Stimulated activated CD8-positive, alpha-beta memory T cell treated with anti-CD3 and anti-CD28 coated beads, Interleukin-2, amount 100 ng/mL, for 1 hour (primary cell): ENCODE results near the gene CYSRT1.
"Not testable (repeated sequence)": the region's sequence is repeated elsewhere in the genome, so short reads cannot be mapped to it uniquely, and the experiment has no call there.

Source experiments
- DNase-seq, 2 donors: peaks; one replicate each; pipeline ENCODE4 v3.0.0-alpha.2; 2020; ENCODE audit warnings: low read depth in 2 of 2

CYSRT1 gene

DNA sequence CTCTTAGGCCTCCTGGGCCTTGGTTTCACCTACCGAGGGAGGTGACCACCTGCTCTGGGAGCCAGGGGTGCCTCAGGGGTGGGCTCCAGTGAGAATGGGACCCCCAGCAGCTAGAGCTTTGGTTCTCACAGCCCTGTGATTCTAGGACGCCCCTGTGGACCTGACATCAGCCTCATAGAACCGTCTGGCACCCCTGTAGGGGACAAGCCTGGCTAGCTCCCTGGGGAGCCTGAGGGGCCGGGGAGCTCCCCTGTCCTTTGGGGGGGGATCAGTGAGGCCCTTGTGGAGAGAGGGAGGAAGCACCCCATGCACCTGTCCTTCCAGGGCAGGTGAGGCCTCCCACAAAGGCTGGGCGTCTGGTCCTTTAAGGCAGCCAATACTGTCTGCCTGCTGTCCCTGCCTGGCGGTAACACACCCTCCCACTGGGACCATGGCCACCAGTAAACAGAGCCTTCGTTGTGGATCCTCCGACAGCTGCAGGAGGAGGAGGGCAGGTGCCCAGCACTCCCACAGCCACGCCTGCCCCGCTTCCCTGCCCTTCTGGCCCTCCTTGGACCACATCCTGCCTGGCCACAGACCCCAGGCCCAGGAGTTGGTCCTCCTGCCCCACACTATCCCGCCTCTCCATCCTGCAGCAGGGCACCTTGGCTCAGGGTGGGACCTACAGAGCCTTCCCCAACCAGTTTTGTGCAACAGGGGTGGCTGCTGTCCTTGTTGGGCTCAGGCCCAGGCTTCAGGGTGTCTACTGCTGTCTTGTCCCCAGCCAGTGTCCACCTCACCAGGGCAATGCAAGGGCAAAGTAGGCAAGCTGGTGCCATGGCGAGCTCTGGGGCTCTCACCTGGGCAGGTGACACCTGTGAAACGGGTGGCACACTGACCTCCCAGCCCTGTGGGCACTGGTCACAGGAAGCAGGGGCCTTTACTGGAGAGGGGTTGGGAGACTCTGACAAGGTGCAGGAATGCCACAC, 13.1 kb downstream of the CYSRT1 start:
- DNase-seq: no peak

DNA sequence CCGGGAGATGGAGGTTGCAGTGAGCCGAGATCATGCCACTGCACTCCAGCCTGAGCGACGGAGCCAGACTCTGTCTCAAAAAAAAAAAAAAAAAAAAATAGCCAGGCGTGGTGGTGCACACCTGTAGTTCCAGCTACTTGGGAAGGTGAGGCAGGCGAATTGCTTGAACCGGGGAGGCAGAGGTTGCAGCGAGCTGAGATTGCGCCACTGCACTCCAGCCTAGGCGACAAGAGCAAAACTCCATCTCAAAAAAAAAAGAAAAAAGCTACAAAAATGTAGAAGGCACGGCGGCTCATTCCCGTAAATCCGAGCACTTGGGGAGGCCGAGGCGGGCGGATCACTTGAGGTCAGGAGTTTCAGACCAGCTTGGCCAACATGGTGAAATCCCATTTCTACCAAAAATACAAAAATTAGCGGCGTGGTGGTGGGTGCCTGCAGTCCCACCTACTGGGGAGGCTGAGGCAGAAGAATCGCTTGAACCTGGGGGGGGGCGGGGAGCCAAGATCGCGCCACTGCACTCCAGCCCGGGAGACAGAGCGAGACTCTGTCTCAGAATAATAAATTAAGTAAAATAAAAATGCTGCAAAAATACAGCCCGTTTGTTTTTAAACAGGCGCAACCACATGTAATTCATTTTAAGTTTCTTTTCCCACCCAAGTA, 14.7 kb downstream of the CYSRT1 start:
- not testable (repeated sequence) for DNase-seq

DNA sequence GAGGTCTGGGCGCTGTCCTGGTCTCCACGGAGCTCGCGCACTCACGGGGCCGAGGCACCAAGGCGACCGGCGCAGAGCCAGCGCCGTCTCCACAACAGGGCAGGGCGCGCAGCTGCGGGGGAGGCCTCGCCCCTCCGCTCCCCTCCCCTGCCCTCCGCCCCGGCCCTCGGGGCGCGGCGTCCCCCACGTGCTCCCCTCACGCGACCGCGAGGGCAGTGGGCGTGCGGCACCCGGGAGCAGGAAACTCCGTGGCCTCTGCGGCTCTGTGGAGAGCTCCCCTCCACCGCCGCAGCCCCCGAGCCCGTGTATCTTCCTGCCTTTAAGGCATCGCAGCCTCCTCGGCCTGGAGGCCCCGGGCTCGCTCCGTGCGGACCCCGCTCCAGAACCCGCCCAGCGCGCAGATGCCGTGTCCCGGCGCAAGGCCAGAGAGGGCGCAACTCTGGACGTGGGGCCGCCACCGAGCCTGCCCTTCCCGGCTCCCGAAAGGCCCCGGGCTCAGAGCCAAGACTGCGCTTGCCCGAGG, 15.4 kb downstream of the CYSRT1 start:
- peak in 1 of 2 donors; percentile 48 for DNase-seq

DNA sequence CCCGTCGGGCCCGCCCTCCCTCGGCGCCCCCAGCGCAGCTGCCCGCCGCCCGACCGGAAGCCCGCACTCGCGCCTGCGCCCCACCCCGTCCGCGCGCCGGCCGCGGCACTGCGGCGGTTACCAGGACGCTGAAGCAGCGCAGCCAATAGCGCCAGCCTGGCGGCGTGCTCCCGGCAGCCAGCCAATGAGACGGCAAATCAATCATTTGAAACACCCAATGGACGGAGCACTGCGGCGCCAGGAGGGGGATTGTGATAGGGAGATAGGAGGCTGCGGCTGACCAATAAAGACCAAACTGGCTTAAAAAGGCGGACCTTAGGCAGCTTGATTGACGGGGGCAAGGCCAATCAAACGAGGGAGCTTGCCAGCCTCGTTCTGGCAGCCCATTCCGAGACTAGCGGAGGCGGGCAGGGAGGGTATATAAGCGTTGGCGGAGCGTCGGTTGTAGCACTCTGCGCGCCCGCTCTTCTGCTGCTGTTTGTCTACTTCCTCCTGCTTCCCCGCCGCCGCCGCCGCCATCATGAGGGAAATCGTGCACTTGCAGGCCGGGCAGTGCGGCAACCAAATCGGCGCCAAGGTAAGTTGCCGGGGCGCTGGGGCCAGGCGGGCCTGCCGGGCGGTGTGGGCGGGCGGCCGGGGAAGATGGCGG, 16.0 kb downstream of the CYSRT1 start, which contains the start of gene TUBB4B:
Gene TUBB4B, plus strand, starts transcription at position 447 of the 649 bp plus-strand sequence. Its CDS starts 74 bp downstream, at position 521.
- peak; percentile 95 to 98 for DNase-seq

DNA sequence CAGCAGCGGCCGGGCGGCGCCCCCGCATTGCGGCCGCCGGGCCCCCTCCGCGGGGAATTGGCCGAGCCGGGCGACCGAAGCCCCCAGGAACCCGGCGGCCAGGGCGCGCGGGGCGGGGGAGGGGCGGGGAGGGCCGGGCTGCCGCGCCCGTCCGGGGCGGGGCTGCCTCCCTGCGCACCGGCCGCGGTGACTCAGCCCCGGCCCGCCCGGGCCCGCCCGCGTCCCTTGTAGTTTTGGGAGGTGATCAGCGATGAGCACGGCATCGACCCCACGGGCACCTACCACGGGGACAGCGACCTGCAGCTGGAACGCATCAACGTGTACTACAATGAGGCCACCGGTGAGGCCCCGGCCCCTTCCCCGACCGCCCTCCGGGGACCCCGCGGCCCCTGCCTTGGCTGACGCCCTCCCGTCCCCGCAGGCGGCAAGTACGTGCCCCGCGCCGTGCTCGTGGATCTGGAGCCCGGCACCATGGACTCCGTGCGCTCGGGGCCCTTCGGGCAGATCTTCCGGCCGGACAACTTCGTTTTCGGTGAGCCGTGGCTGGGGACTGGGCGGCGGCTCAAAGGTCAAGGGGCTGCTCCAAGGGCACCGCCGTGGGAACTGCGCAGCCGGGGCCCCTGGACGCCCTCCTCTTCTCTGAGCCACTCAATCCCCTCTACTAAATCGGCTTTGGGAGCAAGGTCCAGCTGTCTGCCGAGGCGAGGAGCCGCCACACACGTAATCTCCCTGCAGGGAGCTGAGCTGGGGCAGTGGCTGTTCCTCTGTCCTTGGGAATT, 16.7 kb downstream of the CYSRT1 start:
- peak; percentile 41 to 61 for DNase-seq

DNA sequence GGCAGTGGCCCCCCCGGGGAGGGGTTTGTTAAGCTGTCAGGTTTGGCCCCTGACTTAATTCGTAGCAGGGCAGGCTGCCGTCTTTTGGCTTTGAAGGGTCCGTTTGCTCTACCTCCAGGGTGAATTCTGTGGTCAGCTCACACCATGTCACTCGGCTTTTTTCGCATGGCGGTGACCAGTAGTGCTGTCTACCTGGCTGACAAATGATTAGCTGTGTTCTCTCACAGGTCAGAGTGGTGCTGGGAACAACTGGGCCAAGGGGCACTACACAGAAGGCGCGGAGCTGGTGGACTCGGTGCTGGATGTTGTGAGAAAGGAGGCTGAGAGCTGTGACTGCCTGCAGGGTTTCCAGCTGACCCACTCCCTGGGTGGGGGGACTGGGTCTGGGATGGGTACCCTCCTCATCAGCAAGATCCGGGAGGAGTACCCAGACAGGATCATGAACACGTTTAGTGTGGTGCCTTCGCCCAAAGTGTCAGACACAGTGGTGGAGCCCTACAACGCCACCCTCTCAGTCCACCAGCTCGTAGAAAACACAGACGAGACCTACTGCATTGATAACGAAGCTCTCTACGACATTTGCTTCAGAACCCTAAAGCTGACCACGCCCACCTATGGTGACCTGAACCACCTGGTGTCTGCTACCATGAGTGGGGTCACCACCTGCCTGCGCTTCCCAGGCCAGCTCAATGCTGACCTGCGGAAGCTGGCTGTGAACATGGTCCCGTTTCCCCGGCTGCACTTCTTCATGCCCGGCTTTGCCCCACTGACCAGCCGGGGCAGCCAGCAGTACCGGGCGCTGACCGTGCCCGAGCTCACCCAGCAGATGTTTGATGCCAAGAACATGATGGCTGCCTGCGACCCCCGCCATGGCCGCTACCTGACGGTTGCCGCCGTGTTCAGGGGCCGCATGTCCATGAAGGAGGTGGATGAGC, 17.6 kb downstream of the CYSRT1 start:
- DNase-seq: no peak

DNA sequence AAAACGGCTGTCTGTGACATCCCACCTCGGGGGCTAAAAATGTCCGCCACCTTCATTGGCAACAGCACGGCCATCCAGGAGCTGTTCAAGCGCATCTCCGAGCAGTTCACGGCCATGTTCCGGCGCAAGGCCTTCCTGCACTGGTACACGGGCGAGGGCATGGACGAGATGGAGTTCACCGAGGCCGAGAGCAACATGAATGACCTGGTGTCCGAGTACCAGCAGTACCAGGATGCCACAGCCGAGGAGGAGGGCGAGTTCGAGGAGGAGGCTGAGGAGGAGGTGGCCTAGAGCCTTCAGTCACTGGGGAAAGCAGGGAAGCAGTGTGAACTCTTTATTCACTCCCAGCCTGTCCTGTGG, 18.3 kb downstream of the CYSRT1 start:
- DNase-seq: not testable (repeated sequence)

DNA sequence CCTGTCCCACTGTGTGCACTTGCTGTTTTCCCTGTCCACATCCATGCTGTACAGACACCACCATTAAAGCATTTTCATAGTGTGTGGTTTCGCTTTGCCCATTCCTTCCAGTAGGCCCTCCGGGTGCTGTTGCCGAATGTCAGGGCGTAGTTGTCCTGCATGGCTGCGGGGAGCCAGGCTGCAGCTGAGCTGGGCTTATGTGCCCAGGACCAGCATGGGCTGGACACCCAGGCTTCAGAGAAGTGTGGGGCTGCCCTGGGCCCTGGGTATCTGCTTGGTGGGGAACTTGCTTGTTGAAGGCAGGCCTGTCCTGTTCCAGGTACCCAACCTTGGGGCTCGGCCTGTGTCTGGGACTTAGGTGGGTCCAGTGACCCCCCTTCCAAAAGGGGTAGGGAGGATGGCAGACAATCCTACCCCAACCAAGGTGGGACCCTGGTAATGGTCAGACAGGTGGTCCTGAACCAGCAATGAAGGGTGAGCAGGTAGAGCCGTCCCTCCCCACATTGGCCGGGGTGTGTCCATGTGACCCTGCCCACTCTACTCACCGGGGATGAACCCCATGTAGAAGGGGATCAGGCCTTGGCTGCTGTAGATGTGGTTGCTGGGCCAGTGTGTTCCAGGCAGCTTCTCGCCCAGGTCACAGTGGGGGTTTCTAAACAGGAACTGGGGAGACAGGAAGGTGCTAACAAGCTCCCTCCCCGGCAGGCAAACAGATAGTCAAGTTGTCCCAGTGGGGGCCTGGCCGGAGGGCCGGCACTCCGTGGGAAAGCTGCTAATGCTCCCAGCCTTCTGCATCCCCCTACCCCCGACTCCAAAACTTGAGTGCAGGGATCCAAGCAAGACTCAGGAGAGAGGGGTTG, 18.9 kb downstream of the CYSRT1 start:
- no peak for DNase-seq

DNA sequence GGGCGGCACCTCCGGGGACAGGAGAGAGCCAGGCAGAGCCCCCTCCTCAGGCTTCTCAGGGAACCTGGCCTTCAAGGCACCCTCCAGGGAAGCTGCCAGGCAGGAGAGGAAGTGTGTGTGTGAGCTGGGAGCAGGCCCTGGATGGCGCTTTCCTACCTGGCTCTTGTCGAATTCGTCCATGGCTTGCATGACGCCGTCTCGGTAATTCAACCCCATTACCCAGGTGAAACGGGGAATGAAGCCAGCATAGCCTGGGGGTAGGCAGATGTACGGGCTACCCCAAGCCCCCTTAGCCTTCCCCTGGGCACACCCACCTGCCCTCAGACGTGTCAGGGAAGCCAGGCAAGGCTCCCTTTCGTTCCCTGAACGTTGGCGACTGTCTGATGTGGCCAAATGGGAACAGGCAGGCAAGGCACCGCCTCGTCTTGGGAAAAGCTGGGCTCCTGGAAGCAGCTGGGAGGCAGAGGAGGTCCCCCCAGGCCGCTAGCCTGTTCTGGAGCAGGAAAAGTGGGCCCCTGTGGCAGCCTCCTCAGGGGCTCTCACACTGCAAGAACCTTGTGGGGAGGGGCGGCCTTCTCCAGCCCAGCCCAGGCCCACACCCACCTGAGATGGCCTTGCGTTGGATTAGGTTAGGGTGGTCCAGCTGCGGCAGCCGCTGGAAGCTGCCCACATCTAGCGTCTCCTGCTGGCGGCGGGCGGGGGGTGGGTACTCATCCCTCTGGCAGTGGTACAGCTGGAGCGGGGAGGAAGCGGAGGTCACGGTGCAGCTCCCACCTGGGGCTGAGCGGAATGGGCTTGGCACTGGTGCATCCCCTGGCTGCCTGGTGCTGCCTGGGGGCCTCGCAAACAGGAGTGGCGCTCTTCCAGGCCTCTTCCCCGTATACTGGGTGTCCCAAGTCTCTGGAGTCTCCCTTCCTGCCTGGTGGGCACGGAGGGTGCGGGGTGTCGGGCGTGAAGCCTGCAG, 19.8 kb downstream of the CYSRT1 start:
- no peak for DNase-seq

DNA sequence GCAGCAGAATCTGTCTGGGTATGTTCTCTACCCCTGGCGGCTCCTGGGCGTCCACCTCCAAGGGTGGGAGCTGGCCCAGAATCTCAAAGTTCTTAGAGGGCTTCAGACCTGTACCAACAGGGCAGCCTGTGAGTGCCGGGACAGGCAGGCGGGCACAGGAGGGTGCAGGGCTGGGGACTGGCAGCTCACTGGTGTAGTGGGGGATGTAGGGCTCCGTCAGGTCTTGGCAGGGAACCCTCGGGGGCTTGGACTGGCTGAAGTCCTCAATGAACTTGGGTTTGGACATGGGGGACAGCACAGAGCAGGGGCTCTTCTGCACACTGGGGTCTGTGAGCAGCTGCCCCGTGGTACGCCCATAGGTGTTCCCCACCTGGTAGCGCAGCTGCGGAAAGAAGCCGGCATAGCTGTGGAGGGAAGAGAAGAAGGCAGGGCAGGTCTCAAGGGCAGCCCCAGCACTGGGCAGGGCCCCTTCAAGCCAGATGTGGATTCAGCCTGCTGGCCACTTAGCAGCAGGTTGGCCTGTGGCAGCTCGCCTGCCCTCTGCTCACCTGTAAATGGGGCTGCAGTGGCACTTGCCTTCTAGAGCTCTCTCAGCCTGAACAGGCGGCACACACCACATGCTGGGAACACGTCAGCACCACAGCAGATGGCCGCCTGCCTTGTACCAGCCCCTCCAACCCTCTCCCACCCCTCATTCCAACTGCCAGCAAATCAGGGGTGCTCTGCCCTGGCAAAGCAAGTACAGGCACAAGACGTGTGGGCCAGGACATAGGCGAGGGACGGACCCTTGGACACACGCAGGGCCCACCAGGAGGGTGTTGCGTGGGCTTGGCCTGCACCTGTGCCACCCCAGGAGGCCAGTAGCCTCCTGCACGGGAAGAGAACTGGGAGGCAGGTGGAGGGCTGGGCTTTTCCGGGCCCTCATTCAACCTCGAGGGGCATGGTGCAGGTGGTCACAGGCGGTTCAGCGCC, 20.8 kb downstream of the CYSRT1 start:
- no peak for DNase-seq

DNA sequence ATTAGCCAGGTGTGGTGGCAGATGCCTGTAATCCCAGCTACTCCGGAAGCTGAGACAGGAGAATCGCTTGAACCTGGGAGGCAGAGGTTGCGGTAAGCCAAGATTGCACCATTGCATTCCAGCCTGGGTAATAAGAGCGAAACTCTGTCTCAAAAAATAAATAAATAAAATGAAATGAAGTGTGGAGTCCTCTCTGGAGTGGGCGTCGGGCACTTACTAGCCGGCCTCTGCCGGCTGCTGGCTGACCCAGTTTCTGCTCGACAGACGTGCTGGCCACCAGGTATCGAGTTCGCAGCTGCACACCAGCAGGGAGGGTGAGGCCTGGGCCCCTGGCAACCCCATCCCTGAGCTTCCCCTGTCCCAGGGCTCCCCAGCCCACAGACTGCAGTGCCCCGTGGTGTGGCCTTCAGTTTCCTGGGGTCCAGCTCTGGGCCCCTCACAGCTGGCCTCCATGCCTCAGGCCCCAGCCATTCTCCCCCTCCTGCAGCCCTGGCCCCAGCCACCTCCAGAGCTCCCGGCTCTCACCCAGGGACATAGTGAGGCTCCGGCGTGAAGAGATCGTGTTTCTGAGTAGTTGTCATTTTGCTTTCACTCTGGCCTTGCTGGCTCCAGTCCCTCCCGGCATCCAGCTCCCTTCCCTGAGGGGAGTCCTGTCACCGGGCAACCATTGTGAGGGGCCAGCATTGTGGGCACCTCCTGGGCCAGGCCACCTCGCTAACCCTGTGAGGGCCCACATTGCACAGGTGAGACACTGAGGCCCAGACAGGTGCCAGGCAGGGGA, 22.4 kb downstream of the CYSRT1 start:
- DNase-seq: no peak

DNA sequence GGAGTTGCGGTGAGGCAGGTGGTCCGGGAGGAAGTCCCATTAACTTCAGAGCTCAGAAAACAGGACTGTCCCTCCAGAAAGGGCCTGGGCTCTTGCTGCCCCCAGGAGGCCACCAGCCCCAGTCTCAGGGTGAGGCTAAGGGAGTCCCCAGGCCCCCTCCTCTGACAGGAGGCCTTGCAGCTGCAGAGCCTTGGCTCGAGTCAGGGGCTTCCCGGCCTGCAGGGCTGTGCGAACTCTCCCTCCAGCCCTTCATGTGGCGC, 22.9 kb downstream of the CYSRT1 start:
- DNase-seq: no peak

DNA sequence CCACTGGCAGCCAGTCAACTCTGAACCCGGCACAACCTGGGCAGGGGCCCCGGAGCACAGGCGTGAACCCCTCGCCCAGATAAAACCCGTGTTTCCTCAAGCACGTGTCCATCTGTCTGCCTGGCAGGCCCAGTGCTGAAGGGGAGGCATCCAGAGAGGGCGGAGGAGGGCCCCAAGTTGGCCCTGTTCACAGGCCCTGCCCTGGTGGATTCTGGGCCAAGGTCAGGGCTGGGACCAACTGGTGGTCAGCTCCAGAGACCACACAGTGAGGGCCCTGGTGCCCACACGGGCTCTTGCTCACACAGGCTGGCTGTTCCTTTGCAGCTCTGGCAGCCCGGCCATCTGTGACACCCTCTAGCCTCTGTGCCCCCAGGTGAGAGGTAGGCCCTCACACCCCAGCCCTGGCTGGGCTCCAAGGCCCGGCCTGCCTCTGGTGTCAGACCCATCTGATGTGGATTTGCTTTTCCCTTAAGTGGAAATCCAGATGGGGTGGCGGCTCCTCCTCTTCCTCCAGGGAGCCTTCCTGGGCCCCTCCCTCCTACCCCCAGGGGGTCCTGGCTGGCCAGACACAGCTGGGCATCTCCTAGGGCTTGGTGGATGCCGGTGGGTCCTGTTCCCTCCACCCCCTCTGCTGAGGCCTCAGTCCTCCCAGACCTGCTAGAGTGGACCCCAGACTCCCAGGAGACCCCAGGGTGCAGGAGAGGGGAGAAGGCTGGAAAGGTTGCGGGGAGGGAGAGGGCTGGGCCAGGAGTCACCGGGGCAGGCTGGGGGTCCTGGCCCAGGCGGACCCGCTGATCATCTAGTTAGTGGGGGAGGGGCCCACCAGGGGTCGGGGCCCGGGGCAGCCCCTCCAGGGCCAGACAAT, 25.6 kb downstream of the CYSRT1 start:
- DNase-seq: no peak

DNA sequence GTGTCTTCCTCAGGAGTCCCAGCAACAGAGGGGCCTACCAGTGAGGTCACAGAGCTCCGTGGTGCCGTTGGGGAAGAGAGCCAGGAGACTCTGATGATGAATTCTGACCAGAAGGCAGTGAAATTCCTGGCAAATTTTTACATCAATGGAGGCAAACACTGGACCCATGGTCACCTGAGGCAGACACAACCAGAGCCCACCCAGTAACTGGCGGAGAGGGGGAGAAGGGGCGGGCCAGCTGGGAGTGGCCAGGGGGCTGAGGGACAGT, 26.2 kb downstream of the CYSRT1 start, which contains the start of gene STPG3:
Gene STPG3, plus strand, starts transcription at position 93 of the 268 bp plus-strand sequence. Its CDS starts 1 bp downstream, at position 94.
- DNase-seq: no peak

DNA sequence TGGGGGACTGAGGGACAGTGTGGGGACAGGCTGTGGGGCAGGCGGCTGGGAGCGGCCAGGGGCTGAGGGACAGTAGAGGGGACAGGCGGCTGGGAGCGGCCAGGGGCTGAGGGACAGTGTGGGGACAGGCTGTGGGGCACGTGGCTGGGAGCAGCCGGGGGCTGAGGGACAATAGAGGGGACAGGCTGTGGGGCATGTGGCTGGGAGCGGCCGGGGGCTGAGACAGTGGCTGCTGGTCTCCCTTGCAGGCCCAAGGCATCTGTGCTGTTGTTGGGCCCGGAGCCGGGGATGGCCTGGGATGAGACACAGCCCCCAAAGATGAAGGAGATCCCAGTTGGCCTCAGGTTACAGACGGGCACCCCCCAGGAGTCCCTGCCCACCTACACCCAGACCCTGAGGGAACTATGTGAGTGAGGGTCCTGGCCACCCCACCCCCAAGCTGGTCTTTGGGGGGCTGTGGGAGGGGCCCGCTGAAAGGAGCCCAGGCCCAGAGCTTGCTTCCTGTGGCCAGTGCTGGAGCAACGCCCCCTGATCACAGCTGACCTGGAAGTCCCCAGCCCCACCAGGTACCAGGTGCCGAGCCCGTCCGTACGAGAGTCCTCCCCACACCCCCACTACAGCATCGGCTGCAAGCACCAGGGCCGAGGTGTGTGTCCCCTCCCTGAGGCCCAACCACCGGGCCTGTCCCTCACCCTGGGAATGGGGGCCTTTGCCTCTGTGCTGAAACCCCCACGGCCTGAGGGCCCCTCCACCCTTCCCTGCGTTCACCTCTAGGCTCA, 26.7 kb downstream of the CYSRT1 start:
- no peak for DNase-seq
